ENCODE results near the gene MAL.

Gene MAL

GRCh38 chr2:95022309-95023221 lies 2.9 kb upstream of the MAL start:
- ChIA-PET CTCF (interaction anchor here (0.6 to 6.7 kb wide), 26 partner anchors 9 to 176 kb away, joined by 3 to 141 read pairs (median 6); partner anchors contain the start of genes MRPS5 and ZNF2), POLR2A (no interaction called here)
- peak; percentile 98 for TF ChIP-seq CTCF (IDR thresholded peaks at IDR 0.05; ENCODE audit: control extremely low read depth, extremely low read depth, low read depth, missing control alignments)
- DNase-seq (ENCODE audit: extremely low spot score): peak; percentile 85

- POLR2A ChIA-PET: no interaction called here
These were observed 2.3 kb upstream of the MAL start for GRCh38 chr2:95023222-95023597.

GRCh38 chr2:95024371-95024770 lies 1.1 kb upstream of the MAL start:
- ChIA-PET POLR2A (no interaction called here), CTCF (interaction anchor here (0.8 to 6.7 kb wide), 12 partner anchors 9 to 259 kb away, joined by 3 to 141 read pairs (median 29); no protein-coding TSS in a partner anchor)
- TF ChIP-seq CTCF (IDR thresholded peaks at IDR 0.05; ENCODE audit: control extremely low read depth, extremely low read depth, low read depth, missing control alignments): no peak
- DNase-seq (ENCODE audit: extremely low spot score): no peak

More at GRCh38 chr2:95023222-95023597, 2.3 kb upstream of the MAL start:
- peak; percentile 58 for DNase-seq (ENCODE audit: extremely low spot score)
- peak; percentile 56 for TF ChIP-seq CTCF (IDR thresholded peaks at IDR 0.05; ENCODE audit: control extremely low read depth, extremely low read depth, low read depth, missing control alignments)
- CTCF ChIA-PET: interaction anchor here (1.0 to 6.7 kb wide), 25 partner anchors 10 to 260 kb away, joined by 3 to 141 read pairs (median 7); partner anchors contain the start of genes MRPS5 and ZNF2

- no peak for DNase-seq (ENCODE audit: extremely low spot score)
- TF ChIP-seq CTCF (IDR thresholded peaks at IDR 0.05; ENCODE audit: control extremely low read depth, extremely low read depth, low read depth, missing control alignments): no peak
- ChIA-PET POLR2A (no interaction called here), CTCF (interaction anchor here (1.6 to 6.7 kb wide), 6 partner anchors 18 to 258 kb away, joined by 4 to 141 read pairs (median 54); no protein-coding TSS in a partner anchor)
These were observed 525 bp upstream of the MAL start for GRCh38 chr2:95024960-95025405.

GRCh38 chr2:95026471-95027368 lies 1.2 kb downstream of the MAL start:
- ChIA-PET POLR2A (no interaction called here), CTCF (interaction anchor here (1.2 to 6.7 kb wide), 2 partner anchors 17 to 28 kb away, joined by 5 to 141 read pairs; no protein-coding TSS in a partner anchor)
- no peak for DNase-seq (ENCODE audit: extremely low spot score)
- no peak for TF ChIP-seq CTCF (IDR thresholded peaks at IDR 0.05; ENCODE audit: control extremely low read depth, extremely low read depth, low read depth, missing control alignments)

- ChIA-PET CTCF (interaction anchor here (1.2 to 6.7 kb wide), 2 partner anchors 16 to 27 kb away, joined by 5 to 141 read pairs; no protein-coding TSS in a partner anchor), POLR2A (no interaction called here)
- no peak for TF ChIP-seq CTCF (IDR thresholded peaks at IDR 0.05; ENCODE audit: control extremely low read depth, extremely low read depth, low read depth, missing control alignments)
- DNase-seq (ENCODE audit: extremely low spot score): no peak
These were observed 1.8 kb downstream of the MAL start for GRCh38 chr2:95027369-95027720.

Measured in GM10248 (cell line).